GM19099 (cell line): ENCODE data around the gene KLRF1.

Experiments used
- POLR2A ChIP-seq: IDR thresholded peaks from 3 replicates; pipeline ENCODE4 v1.6.1; 2011; ENCODE audit warnings: low read depth; ENCODE audit not compliant: insufficient read length; ENCODE audit errors: extremely low read depth

KLRF1 gene, protein sequence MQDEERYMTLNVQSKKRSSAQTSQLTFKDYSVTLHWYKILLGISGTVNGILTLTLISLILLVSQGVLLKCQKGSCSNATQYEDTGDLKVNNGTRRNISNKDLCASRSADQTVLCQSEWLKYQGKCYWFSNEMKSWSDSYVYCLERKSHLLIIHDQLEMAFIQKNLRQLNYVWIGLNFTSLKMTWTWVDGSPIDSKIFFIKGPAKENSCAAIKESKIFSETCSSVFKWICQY

DNA sequence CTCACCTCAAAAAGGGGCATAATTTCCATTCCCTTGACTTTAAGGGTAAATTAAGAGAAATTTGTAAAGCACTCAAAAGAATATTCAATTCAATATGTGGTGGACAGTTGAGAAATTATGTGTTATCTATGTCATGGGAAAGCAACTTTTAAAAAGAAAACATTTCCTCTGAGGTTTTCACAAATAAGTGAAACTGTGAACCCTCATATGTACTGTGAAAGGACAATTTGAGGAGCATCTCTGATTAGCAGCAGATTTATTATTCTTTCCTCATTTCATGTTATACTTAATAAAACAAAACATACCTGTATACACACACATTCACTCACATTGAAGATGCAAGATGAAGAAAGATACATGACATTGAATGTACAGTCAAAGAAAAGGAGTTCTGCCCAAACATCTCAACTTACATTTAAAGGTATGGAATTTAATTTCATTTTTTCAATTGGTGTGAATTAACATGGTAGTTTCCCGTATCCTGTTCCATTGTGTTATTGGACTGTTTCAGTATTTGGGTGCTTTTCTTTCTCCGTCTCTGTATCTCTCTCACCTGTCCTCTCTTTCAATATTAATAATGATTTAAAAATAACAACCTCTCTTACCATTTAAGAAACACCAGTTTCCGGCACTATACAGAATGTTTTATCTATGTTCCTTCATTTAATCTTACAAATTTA is at the start of gene KLRF1:
KLRF1 (plus strand) TSS at position 273 of the 680 bp plus-strand sequence; CDS start at position 337, 64 bp downstream.
- no peak for TF ChIP-seq POLR2A

DNA sequence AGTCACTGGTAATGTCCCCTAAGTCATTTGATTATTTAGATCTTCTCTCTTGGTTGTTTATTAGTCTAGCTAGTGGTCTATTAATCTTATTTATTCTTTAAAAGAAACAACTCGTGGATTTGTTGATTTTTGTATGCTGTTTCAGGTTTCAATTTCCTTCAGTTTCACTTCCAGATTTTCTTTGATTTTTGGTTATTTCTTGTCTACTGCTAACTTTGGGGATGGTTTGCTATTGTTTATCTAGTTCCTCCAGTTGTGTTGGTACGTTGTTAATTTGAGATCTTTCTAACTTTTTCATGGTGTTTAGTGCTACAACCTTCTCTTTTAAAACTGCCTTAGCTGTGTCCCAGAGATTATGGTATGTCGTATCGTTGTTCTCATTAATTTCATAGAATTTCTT is 48.1 kb upstream of the KLRF1 start:
- no peak for TF ChIP-seq POLR2A

DNA sequence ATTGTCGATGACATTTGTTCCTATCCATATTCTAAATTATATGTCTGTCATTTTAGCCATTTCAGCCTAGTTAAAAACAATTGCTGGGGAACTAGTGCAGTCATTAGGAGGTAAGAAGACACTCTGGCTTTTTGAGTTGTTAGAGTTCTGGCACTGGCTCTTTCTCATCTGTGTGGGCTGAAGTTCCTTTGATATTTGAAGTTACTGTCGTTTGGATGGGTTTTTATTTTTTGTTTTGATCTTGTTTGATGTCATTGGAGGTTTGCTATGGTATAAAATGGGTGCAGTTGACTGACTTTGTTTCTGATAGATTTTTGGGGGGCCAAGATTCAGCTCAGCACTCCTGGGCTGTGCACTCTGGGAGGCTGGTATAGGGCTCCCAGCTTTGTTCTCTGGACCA is 45.9 kb upstream of the KLRF1 start:
- TF ChIP-seq POLR2A, result no peak

DNA sequence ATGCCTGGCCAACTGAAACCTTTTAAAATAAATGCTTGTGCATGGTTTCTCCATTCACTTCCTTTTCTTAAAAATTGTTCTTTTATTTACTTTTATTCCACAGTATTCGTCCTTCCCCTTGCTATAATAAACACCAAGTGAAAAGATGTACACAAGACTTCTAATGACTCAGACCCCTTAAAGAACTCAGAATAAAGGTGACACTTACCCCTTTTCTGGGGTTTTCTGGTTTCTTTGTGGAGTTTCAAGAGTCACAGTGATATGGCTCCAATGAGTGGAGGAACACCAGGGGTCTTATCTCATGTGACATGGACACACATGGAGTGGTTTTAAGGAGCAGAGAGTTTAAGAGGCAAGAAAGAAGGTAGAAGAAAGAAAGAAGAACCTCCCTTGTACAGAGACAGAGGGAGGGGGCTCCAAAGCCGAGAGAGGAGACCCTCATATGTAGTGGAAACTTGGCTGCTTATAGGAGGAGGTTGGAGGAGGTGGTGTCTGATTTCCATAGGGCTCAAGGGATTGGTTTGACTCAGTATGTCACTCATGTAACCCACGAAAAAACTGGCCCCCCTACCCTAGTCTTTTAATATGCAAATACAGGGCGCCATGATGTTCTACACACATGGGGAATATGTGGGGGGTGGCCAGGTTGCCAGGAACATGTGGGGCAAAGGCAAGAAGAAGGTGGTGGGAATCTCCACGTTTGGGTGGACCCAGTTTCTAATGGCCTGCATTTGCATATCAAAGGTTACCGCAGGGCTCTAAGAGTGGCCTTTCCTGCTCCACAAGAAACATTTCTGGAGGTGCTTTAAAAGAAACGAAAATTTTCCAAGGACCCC is 44.5 kb upstream of the KLRF1 start:
- no peak for TF ChIP-seq POLR2A

DNA sequence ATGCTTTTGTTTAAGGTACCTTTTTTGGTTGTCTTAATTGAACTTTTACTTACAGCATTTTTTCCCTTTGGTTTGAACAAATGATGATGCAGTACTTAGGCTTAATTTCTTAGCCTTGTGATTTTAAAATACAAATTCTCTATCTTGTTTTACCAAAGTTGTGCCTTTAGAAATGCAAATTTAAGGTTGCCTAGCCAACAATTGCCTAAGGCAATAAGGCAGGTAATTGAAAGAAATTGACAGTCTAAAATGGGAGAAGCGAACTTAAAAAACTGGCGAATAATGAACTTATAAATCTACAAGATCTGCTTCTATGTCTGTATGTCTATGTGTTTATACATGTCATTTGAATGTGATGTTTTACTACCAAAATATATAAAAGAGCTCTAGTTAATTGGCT is 43.0 kb upstream of the KLRF1 start:
- TF ChIP-seq POLR2A, result no peak

DNA sequence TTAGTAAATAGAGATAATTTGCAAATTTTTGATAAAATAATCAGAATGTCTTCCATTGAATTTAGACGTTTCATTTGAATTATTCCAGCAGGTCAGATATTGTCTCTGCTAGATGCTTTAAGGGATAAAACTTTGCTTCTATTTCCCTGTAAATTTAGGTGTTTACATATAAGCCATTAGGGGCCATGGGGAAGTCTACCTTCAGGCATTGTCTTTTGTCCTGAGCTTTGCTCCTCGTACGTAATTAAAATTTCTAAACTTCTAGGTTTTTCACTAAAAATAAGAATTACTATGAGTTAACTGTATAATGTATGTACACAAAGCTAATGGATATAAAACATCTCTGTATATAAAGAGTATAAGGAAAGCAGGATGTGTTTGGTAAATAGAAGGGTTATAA is 42.5 kb upstream of the KLRF1 start:
- TF ChIP-seq POLR2A, result no peak

DNA sequence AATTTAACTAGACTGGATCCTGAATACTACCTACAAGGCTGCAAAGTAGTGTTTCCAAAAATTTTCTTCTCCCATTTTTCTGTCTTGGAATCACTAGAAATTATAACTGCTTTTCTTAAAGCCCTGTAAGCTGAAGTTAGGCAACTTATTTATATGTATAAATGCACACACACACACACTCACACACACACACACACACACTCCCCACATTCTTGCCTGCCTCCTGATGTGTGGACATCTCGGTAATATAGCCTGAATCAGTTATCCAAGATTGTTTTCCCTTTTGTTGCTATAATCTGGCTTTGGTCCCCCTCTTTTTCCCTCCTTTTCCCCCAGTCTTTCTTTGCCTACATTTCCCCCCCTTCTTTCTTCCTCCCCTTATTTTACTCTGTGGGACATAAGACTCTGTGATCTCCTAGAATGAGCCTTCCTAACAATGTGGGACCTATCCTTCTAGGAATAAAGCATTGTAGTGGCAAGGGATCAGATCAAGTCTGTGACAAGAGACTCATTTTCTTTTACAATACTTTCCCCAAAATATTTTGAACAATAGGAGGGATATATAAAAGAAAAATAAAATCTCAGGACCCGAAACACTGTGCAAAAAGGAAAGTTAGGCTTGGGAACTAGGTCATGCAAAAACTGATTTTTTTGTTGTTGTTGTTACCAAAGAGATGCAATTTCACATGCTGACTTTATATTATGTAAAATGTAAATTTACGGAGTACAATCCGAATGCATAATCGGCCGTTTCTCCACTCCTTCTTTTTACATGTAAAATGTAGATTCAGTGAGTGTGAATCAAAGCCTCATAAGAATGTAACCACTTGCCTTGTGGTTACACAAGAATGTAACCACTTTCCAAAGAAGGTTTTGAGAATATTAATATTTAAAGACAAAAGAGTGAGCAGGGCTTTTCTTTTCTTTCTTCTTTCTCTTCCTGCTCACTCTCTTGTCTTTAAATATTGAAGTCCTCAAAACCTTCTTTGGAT is 40.3 kb upstream of the KLRF1 start:
- no peak for TF ChIP-seq POLR2A

DNA sequence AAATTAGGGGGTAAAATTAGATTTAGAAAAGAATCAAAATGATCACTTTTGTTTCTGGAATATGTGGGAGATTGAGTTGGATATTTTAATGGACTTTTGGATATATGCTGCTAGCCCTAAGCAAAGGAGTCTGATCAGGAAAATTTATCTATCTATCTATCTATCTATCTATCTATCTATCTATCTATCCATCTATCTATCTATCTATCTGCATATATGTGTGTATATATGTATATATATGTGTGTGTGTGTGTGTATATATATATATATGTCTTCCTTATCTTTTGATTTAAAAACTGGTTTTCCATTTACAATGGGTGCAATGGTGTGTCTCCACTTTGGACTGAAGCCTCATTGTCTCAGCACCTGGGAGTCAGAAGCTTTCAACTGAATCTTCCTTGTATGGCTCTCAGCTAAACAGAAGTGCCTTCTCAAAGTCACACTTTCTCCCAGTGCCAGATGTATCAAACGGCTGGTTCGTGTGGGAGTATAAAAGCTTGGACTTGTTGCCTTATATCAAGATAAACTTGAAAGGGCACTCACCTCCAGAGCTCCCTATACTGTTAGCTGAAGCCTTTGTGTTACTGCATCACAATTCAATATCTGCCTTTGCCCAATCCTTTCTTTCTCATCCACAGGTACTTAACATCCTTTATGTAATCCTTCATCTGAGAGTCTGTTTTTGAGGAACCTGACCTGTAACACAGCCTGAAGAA is 34.9 kb upstream of the KLRF1 start:
- TF ChIP-seq POLR2A, result no peak

DNA sequence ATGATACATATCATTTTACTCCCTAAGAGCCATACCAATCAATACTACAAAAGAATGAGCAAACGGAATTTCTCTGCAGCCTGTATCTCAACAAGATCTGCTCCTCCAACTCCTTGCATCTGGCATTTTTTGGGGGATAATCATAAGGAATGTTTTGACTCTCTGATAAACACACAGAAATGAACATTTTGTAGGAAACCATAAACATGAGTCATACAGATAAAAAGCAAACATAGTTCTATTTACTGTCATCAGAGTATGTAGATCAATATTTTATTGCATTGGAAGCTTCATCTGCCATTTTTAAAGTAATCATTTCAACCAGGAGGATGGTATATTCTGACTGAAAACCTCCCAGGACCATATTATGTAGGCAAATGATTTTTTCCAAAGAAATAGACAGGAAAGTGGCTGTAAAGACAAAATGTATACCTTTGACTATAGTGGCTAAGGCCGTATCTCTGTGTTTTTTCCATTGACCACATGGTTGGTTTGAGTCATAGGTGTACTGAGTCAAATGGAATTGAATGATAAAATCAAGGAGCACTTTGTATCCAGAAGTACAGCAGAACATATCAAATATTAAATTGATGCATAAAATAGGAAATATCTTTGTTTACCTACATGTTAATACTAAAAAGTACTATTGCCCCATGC is 34.2 kb upstream of the KLRF1 start:
- no peak for TF ChIP-seq POLR2A

DNA sequence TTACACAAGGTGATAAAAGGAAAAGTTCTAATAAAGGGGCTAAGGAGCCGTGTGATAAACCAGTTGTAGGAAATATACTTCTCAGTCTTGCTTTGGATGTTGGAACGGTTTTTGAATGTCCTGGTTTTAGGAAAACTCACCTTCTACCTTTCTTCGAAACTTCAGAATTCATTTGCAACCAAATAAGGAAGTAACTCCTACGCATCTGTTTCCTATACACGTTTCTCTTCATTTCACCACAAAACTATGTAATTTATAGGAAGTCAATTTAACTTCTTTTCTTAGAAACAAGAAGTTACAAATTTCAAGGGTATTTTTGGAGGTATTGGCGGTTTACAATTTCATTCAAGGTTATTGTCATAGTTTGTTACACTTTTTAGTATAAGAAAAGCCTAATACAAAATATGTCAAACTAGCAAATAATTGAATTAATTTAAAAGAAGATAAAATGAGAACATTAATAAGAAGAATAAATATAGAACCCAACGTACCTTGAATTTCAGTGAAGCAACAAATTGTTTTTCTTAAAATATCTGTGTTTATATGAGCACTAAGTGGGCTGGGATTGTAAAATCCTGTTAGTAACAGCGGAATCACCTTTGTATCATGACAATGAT is 33.4 kb upstream of the KLRF1 start:
- no peak for TF ChIP-seq POLR2A

DNA sequence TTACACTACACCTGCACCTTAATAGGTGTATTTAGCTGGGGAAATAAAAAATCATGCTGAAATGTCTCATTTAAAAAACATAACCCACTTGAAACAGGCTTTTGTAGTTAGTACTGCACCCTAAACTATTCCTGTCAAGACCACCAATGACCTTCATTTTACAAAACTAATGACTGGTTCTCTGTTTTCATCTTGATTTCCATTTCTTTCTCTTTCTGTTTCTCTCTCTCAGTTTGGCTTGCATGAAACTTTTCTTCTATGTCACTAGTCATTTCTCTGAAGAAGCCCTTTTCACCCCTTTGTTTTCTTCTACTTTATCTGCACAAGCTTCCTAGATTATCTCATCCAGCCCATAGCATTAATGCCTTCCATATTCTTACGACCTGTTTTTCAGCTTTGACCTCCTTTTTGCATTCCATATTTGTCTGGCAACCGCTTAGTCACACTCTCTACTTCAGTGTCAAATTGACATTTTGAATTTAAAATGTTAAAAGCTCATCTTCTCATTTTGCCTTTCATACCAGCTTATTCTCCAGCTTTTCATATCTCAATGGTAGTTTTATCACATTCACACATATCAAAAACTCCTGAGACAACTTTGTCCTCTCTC is 32.7 kb upstream of the KLRF1 start:
- TF ChIP-seq POLR2A, result no peak

DNA sequence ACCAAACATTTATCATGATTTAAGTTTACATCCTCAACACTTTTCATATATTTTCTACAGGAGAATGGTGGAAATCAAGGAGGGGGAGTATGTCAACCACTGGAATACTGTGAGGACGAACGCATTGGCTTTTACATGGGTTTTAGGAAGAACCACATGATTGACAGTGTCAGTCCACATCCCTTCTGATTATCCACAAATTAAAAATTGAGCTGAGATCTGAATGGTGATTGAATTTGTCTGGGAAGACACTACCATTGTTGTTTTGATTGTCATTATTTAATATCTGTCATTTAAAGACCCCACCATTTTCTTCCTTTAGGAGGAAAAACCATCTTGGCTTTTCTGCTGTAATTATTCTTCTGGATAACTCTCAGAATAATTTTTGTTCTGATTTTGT is 31.3 kb upstream of the KLRF1 start:
- TF ChIP-seq POLR2A, result no peak

DNA sequence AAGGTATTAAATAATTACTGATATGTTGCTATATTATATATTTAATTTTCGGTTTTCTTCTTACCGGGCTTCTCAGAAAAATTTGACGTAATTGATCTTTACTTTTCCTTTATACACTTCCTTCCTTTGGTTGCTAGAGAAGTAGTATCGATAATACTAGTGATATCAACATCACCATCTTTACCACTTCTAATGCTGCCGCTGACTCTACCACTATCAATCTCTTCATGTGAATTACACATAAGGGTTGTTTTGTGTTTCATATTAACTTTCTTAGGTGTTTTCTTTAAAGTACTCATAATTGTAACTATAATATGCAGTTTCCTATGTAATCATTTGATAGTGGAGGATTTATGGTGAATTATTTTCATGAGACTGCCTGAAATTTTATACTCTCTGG is 30.9 kb upstream of the KLRF1 start:
- no peak for TF ChIP-seq POLR2A
